GM15510 (cell line): ENCODE results near the gene CFHR3.
"Not testable (repeated sequence)": the region's sequence is repeated elsewhere in the genome, so short reads cannot be mapped to it uniquely, and the experiment has no call there.

Source experiments
- POLR2A ChIP-seq: IDR thresholded peaks from 3 replicates; pipeline ENCODE4 v1.6.1; 2011; ENCODE audit warnings: borderline replicate concordance; ENCODE audit not compliant: insufficient read length; ENCODE audit errors: extremely low read depth

CFHR3 gene

GRCh38 chr1:196774603-196775002 is at the start of gene CFHR3:
CFHR3 (plus strand) TSS chr1:196774840; CDS start chr1:196774887, 47 bp downstream.
- no peak for TF ChIP-seq POLR2A

GRCh38 chr1:196732526-196732925 is 42.1 kb upstream of the CFHR3 start:
- TF ChIP-seq POLR2A = no peak

- no peak for TF ChIP-seq POLR2A
Observed at GRCh38 chr1:196733091-196733970, 41.3 kb upstream of the CFHR3 start.

GRCh38 chr1:196734006-196734405 is 40.6 kb upstream of the CFHR3 start:
- no peak for TF ChIP-seq POLR2A

- no peak for TF ChIP-seq POLR2A
Observed at GRCh38 chr1:196734460-196734859, 40.2 kb upstream of the CFHR3 start.

- TF ChIP-seq POLR2A = no peak
Observed at GRCh38 chr1:196738730-196739129, 35.9 kb upstream of the CFHR3 start.

GRCh38 chr1:196773713-196774112 is 927 bp upstream of the CFHR3 start:
- TF ChIP-seq POLR2A = no peak

- no peak for TF ChIP-seq POLR2A
Observed at GRCh38 chr1:196774175-196774574, 465 bp upstream of the CFHR3 start.

GRCh38 chr1:196777603-196778002 is 3.0 kb downstream of the CFHR3 start:
- no peak for TF ChIP-seq POLR2A

- no peak for TF ChIP-seq POLR2A
Observed at GRCh38 chr1:196779093-196779492, 4.5 kb downstream of the CFHR3 start.

GRCh38 chr1:196797891-196798290 is 23.3 kb downstream of the CFHR3 start:
- TF ChIP-seq POLR2A = no peak

- TF ChIP-seq POLR2A = no peak
Observed at GRCh38 chr1:196808529-196809235, 34.0 kb downstream of the CFHR3 start.

GRCh38 chr1:196819531-196819930 is 44.9 kb downstream of the CFHR3 start, which contains the start of gene CFHR1:
CFHR1 (plus strand) TSS chr1:196819731; CDS start chr1:196819845, 114 bp downstream.
- not testable (repeated sequence) for TF ChIP-seq POLR2A
